Suprapubic skin (tissue), 4 donors: ENCODE data around the gene GCLC. TPM values are rescaled to one million over a fixed set of nuclear protein-coding genes. Genes with fewer than 3 reads are reported as not detected.

ENCODE experiments used
- DNase-seq, 2 donors: peaks; one replicate each; pipeline ENCODE4 v3.0.0-alpha.2; 2019; ENCODE audit warnings: low spot score in 2 of 2
- H3K27ac ChIP-seq: fragments of 200-600 bp; sonication (generic); one replicate; pipeline ENCODE4 v1.5.1; 2019
- H3K27me3 ChIP-seq: fragments of 200-600 bp; sonication (generic); one replicate; pipeline ENCODE4 v1.5.1; 2019
- H3K36me3 ChIP-seq: fragments of 200-600 bp; sonication (generic); one replicate; pipeline ENCODE4 v1.5.1; 2019
- H3K4me1 ChIP-seq: fragments of 200-600 bp; sonication (generic); one replicate; pipeline ENCODE4 v1.5.1; 2019
- H3K4me3 ChIP-seq: fragments of 200-600 bp; sonication (generic); one replicate; pipeline ENCODE4 v1.5.1; 2019; ENCODE audit warnings: mild to moderate bottlenecking
- H3K9me3 ChIP-seq: fragments of 200-600 bp; sonication (generic); one replicate; pipeline ENCODE4 v1.5.1; 2019
- EP300 ChIP-seq: sonication (generic); formaldehyde crosslinking; IDR thresholded peaks from one replicate; pipeline ENCODE4 v1.6.1; 2017; ENCODE audit warnings: antibody characterized with exemption
- POLR2A ChIP-seq, 2 donors: fragments of 450-650 bp; IDR thresholded peaks; one replicate each; pipeline ENCODE4 v1.6.1; 2017; ENCODE audit warnings: antibody characterized with exemption in 2 of 2, mild to moderate bottlenecking in 2 of 2, moderate library complexity in 2 of 2
- POLR2AphosphoS5 ChIP-seq, 3 donors: sonication (generic); formaldehyde crosslinking; IDR thresholded peaks; one replicate each; pipeline ENCODE4 v1.6.1; 2017; ENCODE audit warnings: antibody characterized with exemption in 3 of 3
- WGBS: methylation state at CpG from one replicate; pipeline ENCODE4 v1.1.5; 2018; 5-methylcytosine and 5-hydroxymethylcytosine counted together
- total RNA-seq, 4 donors: library from RNA; depleted of rRNA; stranded (reverse); fragments of >200 nt; gene quantifications; one replicate each; pipeline ENCODE4 v1.1.0, GENCODE V29; 2016
- TF ChIP-seq, protein P1 (sequence below), 2 donors: fragments of 200-600 bp in 1 of 2; fragments of 450-650 bp in 1 of 2; sonication (generic) in 1 of 2; IDR thresholded peaks; one replicate each; pipeline ENCODE4 v1.5.1; 2016 to 2019; ENCODE audit warnings: antibody characterized with exemption in 2 of 2, mild to moderate bottlenecking in 1 of 2, moderate library complexity in 1 of 2

GCLC gene
- total RNA-seq, 4 donors from 2014 or later: 47.3 to 65.0 (median 51.1) TPM

DNA sequence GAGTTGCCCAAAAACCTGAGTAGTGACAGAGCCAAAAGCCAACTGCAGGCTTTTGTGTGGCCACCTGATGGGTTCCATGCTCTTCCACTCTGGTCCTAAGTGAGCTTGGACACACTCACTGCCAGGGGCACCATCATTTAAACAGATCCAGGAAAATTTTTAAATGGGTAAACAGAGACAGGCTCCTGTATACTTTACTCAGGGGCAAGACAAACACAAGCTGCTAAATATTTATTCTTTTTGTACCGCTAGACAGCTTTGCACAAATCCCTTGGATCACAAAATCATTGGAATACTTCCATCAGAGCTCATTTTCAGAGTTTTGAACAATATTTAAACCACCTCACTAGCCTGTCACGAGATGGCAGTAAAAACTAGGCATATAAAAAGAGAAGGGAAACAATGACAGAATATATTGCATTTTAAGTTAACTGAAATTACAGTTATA, 31.4 kb downstream of the GCLC start:
- H3K27ac ChIP-seq: no peak overlapping the region

GRCh38 chr6:53513056-53513455, 31.8 kb downstream of the GCLC start:
- DNase-seq: no peak
- no peaks in the 10 kb centered on the region for H3K9me3 ChIP-seq
- no peak overlapping the region for H3K27ac ChIP-seq
- TF ChIP-seq, protein P1, sequence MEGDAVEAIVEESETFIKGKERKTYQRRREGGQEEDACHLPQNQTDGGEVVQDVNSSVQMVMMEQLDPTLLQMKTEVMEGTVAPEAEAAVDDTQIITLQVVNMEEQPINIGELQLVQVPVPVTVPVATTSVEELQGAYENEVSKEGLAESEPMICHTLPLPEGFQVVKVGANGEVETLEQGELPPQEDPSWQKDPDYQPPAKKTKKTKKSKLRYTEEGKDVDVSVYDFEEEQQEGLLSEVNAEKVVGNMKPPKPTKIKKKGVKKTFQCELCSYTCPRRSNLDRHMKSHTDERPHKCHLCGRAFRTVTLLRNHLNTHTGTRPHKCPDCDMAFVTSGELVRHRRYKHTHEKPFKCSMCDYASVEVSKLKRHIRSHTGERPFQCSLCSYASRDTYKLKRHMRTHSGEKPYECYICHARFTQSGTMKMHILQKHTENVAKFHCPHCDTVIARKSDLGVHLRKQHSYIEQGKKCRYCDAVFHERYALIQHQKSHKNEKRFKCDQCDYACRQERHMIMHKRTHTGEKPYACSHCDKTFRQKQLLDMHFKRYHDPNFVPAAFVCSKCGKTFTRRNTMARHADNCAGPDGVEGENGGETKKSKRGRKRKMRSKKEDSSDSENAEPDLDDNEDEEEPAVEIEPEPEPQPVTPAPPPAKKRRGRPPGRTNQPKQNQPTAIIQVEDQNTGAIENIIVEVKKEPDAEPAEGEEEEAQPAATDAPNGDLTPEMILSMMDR (IDR thresholded peaks at IDR 0.05): no peak
- TF ChIP-seq POLR2AphosphoS5 (IDR thresholded peaks at IDR 0.05) (no peak), EP300 (no peak), POLR2A (IDR thresholded peaks at IDR 0.05) (no peak)
- H3K36me3 ChIP-seq: peaks cover 17% of the 10 kb centered on the region
- H3K4me1 ChIP-seq: no peaks in the 10 kb centered on the region
- H3K4me3 ChIP-seq: no peak overlapping the region
- WGBS: 87% methylated on average over 4 of the region's 4 CpGs
- no peaks in the 10 kb centered on the region for H3K27me3 ChIP-seq

More for the DNA sequence above, 31.4 kb downstream of the GCLC start:
- H3K4me3 ChIP-seq: no peak overlapping the region
- H3K9me3 ChIP-seq: no peaks in the 10 kb centered on the region
- TF ChIP-seq EP300 (no peak), POLR2A (IDR thresholded peaks at IDR 0.05) (no peak), POLR2AphosphoS5 (IDR thresholded peaks at IDR 0.05) (no peak)
- TF ChIP-seq, protein P1 (IDR thresholded peaks at IDR 0.05): no peak
- H3K4me1 ChIP-seq: no peaks in the 10 kb centered on the region
- no peaks in the 10 kb centered on the region for H3K27me3 ChIP-seq
- no peak for DNase-seq
- WGBS: 84% methylated on average over 2 of the region's 2 CpGs
- peaks cover 17% of the 10 kb centered on the region for H3K36me3 ChIP-seq

DNA sequence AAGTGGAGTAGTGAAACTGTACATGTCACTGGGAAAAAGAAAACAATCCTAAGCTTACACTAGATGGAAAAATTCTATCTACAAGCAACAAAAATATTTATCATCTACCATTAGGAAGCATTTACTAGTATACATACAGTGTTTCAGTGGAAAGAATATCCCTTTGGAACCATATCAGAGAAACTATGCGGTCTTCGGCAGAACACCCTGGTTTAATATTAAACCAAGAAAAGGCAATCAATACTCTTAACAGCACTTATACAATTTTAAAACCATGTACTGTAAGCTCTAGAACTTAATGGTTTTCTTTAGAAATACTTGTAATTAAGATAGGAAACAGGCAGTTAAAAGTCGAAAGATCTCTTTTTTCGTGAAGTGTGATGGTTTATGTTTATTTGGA, 32.3 kb downstream of the GCLC start:
- no peaks in the 10 kb centered on the region for H3K4me1 ChIP-seq
- no peak for DNase-seq
- no peaks in the 10 kb centered on the region for H3K9me3 ChIP-seq
- 98% methylated on average over 4 of the region's 4 CpGs for WGBS
- H3K27me3 ChIP-seq: no peaks in the 10 kb centered on the region
- no peak overlapping the region for H3K4me3 ChIP-seq
- TF ChIP-seq POLR2AphosphoS5 (IDR thresholded peaks at IDR 0.05) (no peak), POLR2A (IDR thresholded peaks at IDR 0.05) (no peak), EP300 (no peak)
- TF ChIP-seq, protein P1 (IDR thresholded peaks at IDR 0.05): no peak
- H3K36me3 ChIP-seq: peaks cover 17% of the 10 kb centered on the region
- H3K27ac ChIP-seq: no peak overlapping the region

DNA sequence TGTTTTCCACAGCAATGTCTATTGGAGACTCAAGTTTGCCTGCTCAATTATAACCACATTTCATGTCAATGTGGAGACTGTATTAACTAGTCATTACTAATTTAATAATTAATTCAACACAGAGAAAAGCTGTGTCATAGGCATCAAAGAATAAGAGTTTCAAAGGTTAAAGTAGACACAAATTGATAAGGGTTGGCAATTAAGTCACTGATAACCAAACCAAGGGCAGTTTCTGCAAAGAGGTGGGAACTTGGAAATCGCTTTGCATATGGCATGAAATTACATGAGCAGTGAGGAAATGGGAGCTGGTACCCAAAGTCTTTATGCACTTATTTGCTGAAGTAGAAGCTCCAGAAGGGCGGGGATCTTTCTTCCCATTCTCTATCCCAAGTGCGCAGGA, 34.2 kb downstream of the GCLC start:
- 98% methylated on average over 3 of the region's 3 CpGs for WGBS
- TF ChIP-seq POLR2AphosphoS5 (IDR thresholded peaks at IDR 0.05) (no peak), POLR2A (IDR thresholded peaks at IDR 0.05) (no peak), EP300 (no peak)
- TF ChIP-seq, protein P1 (IDR thresholded peaks at IDR 0.05): no peak

GRCh38 chr6:53506872-53507271, 38.0 kb downstream of the GCLC start:
- H3K27ac ChIP-seq: no peak overlapping the region
- H3K36me3 ChIP-seq: peaks cover 50% of the 10 kb centered on the region
- H3K4me1 ChIP-seq: no peaks in the 10 kb centered on the region
- no peak for DNase-seq
- no peaks in the 10 kb centered on the region for H3K9me3 ChIP-seq
- H3K27me3 ChIP-seq: no peaks in the 10 kb centered on the region
- 92% methylated on average over 5 of the region's 5 CpGs for WGBS
- no peak for TF ChIP-seq EP300
- no peak for TF ChIP-seq POLR2A (IDR thresholded peaks at IDR 0.05)
- no peak for TF ChIP-seq POLR2AphosphoS5 (IDR thresholded peaks at IDR 0.05)
- TF ChIP-seq, protein P1 (IDR thresholded peaks at IDR 0.05): no peak
- no peak overlapping the region for H3K4me3 ChIP-seq

More for the DNA sequence above, 34.2 kb downstream of the GCLC start:
- Histone ChIP-seq H3K4me3 (no peak overlapping the region), H3K36me3 (peaks cover 31% of the 10 kb centered on the region), H3K27me3 (no peaks in the 10 kb centered on the region), H3K4me1 (no peaks in the 10 kb centered on the region), H3K27ac (no peak overlapping the region), H3K9me3 (no peaks in the 10 kb centered on the region)
- DNase-seq: no peak
